Measurements from ENCODE around the gene RNASEL.
"Not testable (repeated sequence)": the region's sequence is repeated elsewhere in the genome, so short reads cannot be mapped to it uniquely, and the experiment has no call there.

RNASEL gene

GRCh38 chr1:182588500-182589396, at the start of gene RNASEL:
Gene RNASEL, minus strand, starts transcription at chr1:182589256. Its CDS starts 2,450 bp downstream, at chr1:182586806.
- H3K27me3 ChIP-seq (ENCODE audit: low read depth, low read length): no peaks in the 10 kb centered on the region
- H3K27ac ChIP-seq (ENCODE audit: low read length): peak within 1 kb of the TSS; percentile 96
- peaks cover 3 to 7% of the 10 kb centered on the region in 2 donors for H3K36me3 ChIP-seq (ENCODE audit: control insufficient read depth in 1 of 2, insufficient read depth in 2 of 2, low read length in 2 of 2)
- peaks cover 7 to 17% of the 10 kb centered on the region in 2 donors for H3K4me1 ChIP-seq (ENCODE audit: control insufficient read depth in 1 of 2, insufficient read depth in 2 of 2, low read length in 2 of 2)
- H3K4me3 ChIP-seq (ENCODE audit: low read depth in 1 of 2, low read length in 2 of 2): peak within 1 kb of the TSS; percentile 72 to 85
- no peaks in the 10 kb centered on the region for H3K9me3 ChIP-seq (ENCODE audit: control insufficient read depth in 1 of 2, low read length in 2 of 2)

GRCh38 chr1:182637769-182638168, 48.7 kb upstream of the RNASEL start:
- H3K27me3 ChIP-seq (ENCODE audit: low read depth, low read length): no peaks in the 10 kb centered on the region
- H3K36me3 ChIP-seq (ENCODE audit: control insufficient read depth in 1 of 2, insufficient read depth in 2 of 2, low read length in 2 of 2): no peaks in the 10 kb centered on the region

GRCh38 chr1:182635871-182636270, 46.8 kb upstream of the RNASEL start:
- Histone ChIP-seq H3K9me3 (ENCODE audit: control insufficient read depth in 1 of 2, low read length in 2 of 2) (no peaks in the 10 kb centered on the region), H3K27me3 (ENCODE audit: low read depth, low read length) (no peaks in the 10 kb centered on the region), H3K4me3 (ENCODE audit: low read depth in 1 of 2, low read length in 2 of 2) (no peak overlapping the region), H3K4me1 (ENCODE audit: control insufficient read depth in 1 of 2, insufficient read depth in 2 of 2, low read length in 2 of 2) (no peaks in the 10 kb centered on the region), H3K27ac (ENCODE audit: low read length) (no peak overlapping the region), H3K36me3 (ENCODE audit: control insufficient read depth in 1 of 2, insufficient read depth in 2 of 2, low read length in 2 of 2) (no peaks in the 10 kb centered on the region)

More at GRCh38 chr1:182637769-182638168, 48.7 kb upstream of the RNASEL start:
- Histone ChIP-seq H3K4me1 (ENCODE audit: control insufficient read depth in 1 of 2, insufficient read depth in 2 of 2, low read length in 2 of 2) (no peaks in the 10 kb centered on the region), H3K9me3 (ENCODE audit: control insufficient read depth in 1 of 2, low read length in 2 of 2) (no peaks in the 10 kb centered on the region), H3K27ac (ENCODE audit: low read length) (no peak overlapping the region), H3K4me3 (ENCODE audit: low read depth in 1 of 2, low read length in 2 of 2) (no peak overlapping the region)

- Histone ChIP-seq H3K27me3 (ENCODE audit: low read depth, low read length) (no peaks in the 10 kb centered on the region), H3K27ac (ENCODE audit: low read length) (no peak overlapping the region), H3K4me3 (ENCODE audit: low read depth in 1 of 2, low read length in 2 of 2) (no peak overlapping the region), H3K36me3 (ENCODE audit: control insufficient read depth in 1 of 2, insufficient read depth in 2 of 2, low read length in 2 of 2) (no peaks in the 10 kb centered on the region), H3K9me3 (ENCODE audit: control insufficient read depth in 1 of 2, low read length in 2 of 2) (no peaks in the 10 kb centered on the region), H3K4me1 (ENCODE audit: control insufficient read depth in 1 of 2, insufficient read depth in 2 of 2, low read length in 2 of 2) (no peaks in the 10 kb centered on the region)
Measured at GRCh38 chr1:182634306-182635072, 45.4 kb upstream of the RNASEL start.

- H3K9me3 ChIP-seq (ENCODE audit: control insufficient read depth in 1 of 2, low read length in 2 of 2): no peaks in the 10 kb centered on the region
- H3K27me3 ChIP-seq (ENCODE audit: low read depth, low read length): no peaks in the 10 kb centered on the region
- H3K27ac ChIP-seq (ENCODE audit: low read length): no peak overlapping the region
- H3K4me3 ChIP-seq (ENCODE audit: low read depth in 1 of 2, low read length in 2 of 2): no peak overlapping the region
- no peaks in the 10 kb centered on the region for H3K36me3 ChIP-seq (ENCODE audit: control insufficient read depth in 1 of 2, insufficient read depth in 2 of 2, low read length in 2 of 2)
- H3K4me1 ChIP-seq (ENCODE audit: control insufficient read depth in 1 of 2, insufficient read depth in 2 of 2, low read length in 2 of 2): no peaks in the 10 kb centered on the region
Measured at GRCh38 chr1:182633657-182634281, 44.7 kb upstream of the RNASEL start.

- Histone ChIP-seq H3K4me1 (ENCODE audit: control insufficient read depth in 1 of 2, insufficient read depth in 2 of 2, low read length in 2 of 2) (no peaks in the 10 kb centered on the region), H3K9me3 (ENCODE audit: control insufficient read depth in 1 of 2, low read length in 2 of 2) (no peaks in the 10 kb centered on the region), H3K27ac (ENCODE audit: low read length) (no peak overlapping the region), H3K4me3 (ENCODE audit: low read depth in 1 of 2, low read length in 2 of 2) (no peak overlapping the region), H3K36me3 (ENCODE audit: control insufficient read depth in 1 of 2, insufficient read depth in 2 of 2, low read length in 2 of 2) (no peaks in the 10 kb centered on the region), H3K27me3 (ENCODE audit: low read depth, low read length) (no peaks in the 10 kb centered on the region)
Measured at GRCh38 chr1:182633031-182633430, 44.0 kb upstream of the RNASEL start.

- H3K36me3 ChIP-seq (ENCODE audit: control insufficient read depth in 1 of 2, insufficient read depth in 2 of 2, low read length in 2 of 2); H3K27ac ChIP-seq (ENCODE audit: low read length); H3K27me3 ChIP-seq (ENCODE audit: low read depth, low read length); H3K4me1 ChIP-seq (ENCODE audit: control insufficient read depth in 1 of 2, insufficient read depth in 2 of 2, low read length in 2 of 2); H3K4me3 ChIP-seq (ENCODE audit: low read depth in 1 of 2, low read length in 2 of 2); H3K9me3 ChIP-seq (ENCODE audit: control insufficient read depth in 1 of 2, low read length in 2 of 2): not testable (repeated sequence)
Measured at GRCh38 chr1:182632441-182632857, 43.4 kb upstream of the RNASEL start.

GRCh38 chr1:182631954-182632353, 42.9 kb upstream of the RNASEL start:
- Histone ChIP-seq H3K27me3 (ENCODE audit: low read depth, low read length) (no peaks in the 10 kb centered on the region), H3K9me3 (ENCODE audit: control insufficient read depth in 1 of 2, low read length in 2 of 2) (no peaks in the 10 kb centered on the region), H3K4me3 (ENCODE audit: low read depth in 1 of 2, low read length in 2 of 2) (no peak overlapping the region), H3K4me1 (ENCODE audit: control insufficient read depth in 1 of 2, insufficient read depth in 2 of 2, low read length in 2 of 2) (no peaks in the 10 kb centered on the region), H3K36me3 (ENCODE audit: control insufficient read depth in 1 of 2, insufficient read depth in 2 of 2, low read length in 2 of 2) (no peaks in the 10 kb centered on the region), H3K27ac (ENCODE audit: low read length) (no peak overlapping the region)

- H3K9me3 ChIP-seq (ENCODE audit: control insufficient read depth in 1 of 2, low read length in 2 of 2): no peaks in the 10 kb centered on the region
- no peak overlapping the region for H3K4me3 ChIP-seq (ENCODE audit: low read depth in 1 of 2, low read length in 2 of 2)
- no peaks in the 10 kb centered on the region for H3K27me3 ChIP-seq (ENCODE audit: low read depth, low read length)
- H3K27ac ChIP-seq (ENCODE audit: low read length): no peak overlapping the region
- no peaks in the 10 kb centered on the region for H3K4me1 ChIP-seq (ENCODE audit: control insufficient read depth in 1 of 2, insufficient read depth in 2 of 2, low read length in 2 of 2)
- no peaks in the 10 kb centered on the region for H3K36me3 ChIP-seq (ENCODE audit: control insufficient read depth in 1 of 2, insufficient read depth in 2 of 2, low read length in 2 of 2)
Measured at GRCh38 chr1:182631053-182631677, 42.1 kb upstream of the RNASEL start.

GRCh38 chr1:182630586-182630985, 41.5 kb upstream of the RNASEL start:
- no peak overlapping the region for H3K4me3 ChIP-seq (ENCODE audit: low read depth in 1 of 2, low read length in 2 of 2)
- no peaks in the 10 kb centered on the region for H3K36me3 ChIP-seq (ENCODE audit: control insufficient read depth in 1 of 2, insufficient read depth in 2 of 2, low read length in 2 of 2)
- H3K4me1 ChIP-seq (ENCODE audit: control insufficient read depth in 1 of 2, insufficient read depth in 2 of 2, low read length in 2 of 2): no peaks in the 10 kb centered on the region
- H3K27ac ChIP-seq (ENCODE audit: low read length): no peak overlapping the region
- H3K27me3 ChIP-seq (ENCODE audit: low read depth, low read length): no peaks in the 10 kb centered on the region
- no peaks in the 10 kb centered on the region for H3K9me3 ChIP-seq (ENCODE audit: control insufficient read depth in 1 of 2, low read length in 2 of 2)
